Measurements from ENCODE around the gene COL4A2.
"Not testable (repeated sequence)": the region's sequence is repeated elsewhere in the genome, so short reads cannot be mapped to it uniquely, and the experiment has no call there.

COL4A2 gene

GRCh38 chr13:110475117-110475516 lies 168.0 kb downstream of the COL4A2 start:
- no peak for DNase-seq (ENCODE audit: low spot score)

GRCh38 chr13:110475550-110476219 lies 168.6 kb downstream of the COL4A2 start:
- no peak for DNase-seq (ENCODE audit: low spot score)

GRCh38 chr13:110476220-110476617 lies 169.1 kb downstream of the COL4A2 start:
- DNase-seq (ENCODE audit: low spot score) = no peak

GRCh38 chr13:110477706-110478245 lies 170.7 kb downstream of the COL4A2 start:
- DNase-seq (ENCODE audit: low spot score) = no peak

- DNase-seq (ENCODE audit: low spot score) = no peak
These were observed 171.5 kb downstream of the COL4A2 start for GRCh38 chr13:110478405-110479214.

GRCh38 chr13:110479215-110479545 lies 172.1 kb downstream of the COL4A2 start:
- DNase-seq (ENCODE audit: low spot score) = no peak

- DNase-seq (ENCODE audit: low spot score) = no peak
These were observed 172.6 kb downstream of the COL4A2 start for GRCh38 chr13:110479648-110480047.

- DNase-seq (ENCODE audit: low spot score) = no peak
These were observed 173.1 kb downstream of the COL4A2 start for GRCh38 chr13:110480161-110480560.

GRCh38 chr13:110483386-110483968 lies 176.4 kb downstream of the COL4A2 start:
- no peak for DNase-seq (ENCODE audit: low spot score)

- no peak for DNase-seq (ENCODE audit: low spot score)
These were observed 177.4 kb downstream of the COL4A2 start for GRCh38 chr13:110484290-110485048.

GRCh38 chr13:110485604-110486003 lies 178.5 kb downstream of the COL4A2 start:
- peak; percentile 89 for DNase-seq (ENCODE audit: low spot score)

GRCh38 chr13:110486061-110486715 lies 179.1 kb downstream of the COL4A2 start:
- DNase-seq (ENCODE audit: low spot score) = peak; percentile 47

- DNase-seq (ENCODE audit: low spot score) = not testable (repeated sequence)
These were observed 179.8 kb downstream of the COL4A2 start for GRCh38 chr13:110486880-110487279.

- no peak for DNase-seq (ENCODE audit: low spot score)
These were observed 183.1 kb downstream of the COL4A2 start for GRCh38 chr13:110490009-110490770.

GRCh38 chr13:110491869-110492678 lies 185.0 kb downstream of the COL4A2 start:
- DNase-seq (ENCODE audit: low spot score) = no peak

GRCh38 chr13:110492679-110493593 lies 185.9 kb downstream of the COL4A2 start:
- DNase-seq (ENCODE audit: low spot score) = no peak

GRCh38 chr13:110493613-110494012 lies 186.5 kb downstream of the COL4A2 start:
- DNase-seq (ENCODE audit: low spot score) = no peak

- DNase-seq (ENCODE audit: low spot score) = no peak
These were observed 188.3 kb downstream of the COL4A2 start for GRCh38 chr13:110495376-110495775.

GRCh38 chr13:110495881-110496280 lies 188.8 kb downstream of the COL4A2 start:
- no peak for DNase-seq (ENCODE audit: low spot score)
